ENCODE results near the gene ANKRD55. TPM values are rescaled to one million over a fixed set of nuclear protein-coding genes. Genes with fewer than 3 reads are reported as not detected.

Gene ANKRD55
- total RNA-seq, 1 donor from 2014 or later: not detected

- H3K36me3 Mint-ChIP-seq (ENCODE audit: insufficient read depth): no peaks in the 10 kb centered on the region
- no peak for TF ChIP-seq CTCF (IDR thresholded peaks at IDR 0.05; ENCODE audit: unreplicated experiment)
- H3K4me1 Mint-ChIP-seq (ENCODE audit: low read depth): no peaks in the 10 kb centered on the region
- no peak overlapping the region for H3K4me3 Mint-ChIP-seq (ENCODE audit: low read depth)
- DNase-seq (ENCODE audit: low spot score, unreplicated experiment): no peak
- H3K27ac Mint-ChIP-seq: no peak overlapping the region
- H3K27me3 Mint-ChIP-seq: no peaks in the 10 kb centered on the region
- H3K9me3 Mint-ChIP-seq (ENCODE audit: low read depth): peaks cover 9% of the 10 kb centered on the region
Observed at GRCh38 chr5:56101180-56101579, 131.9 kb downstream of the ANKRD55 start.

- H3K27me3 Mint-ChIP-seq: no peaks in the 10 kb centered on the region
- no peaks in the 10 kb centered on the region for H3K4me1 Mint-ChIP-seq (ENCODE audit: low read depth)
- H3K4me3 Mint-ChIP-seq (ENCODE audit: low read depth): no peak overlapping the region
- DNase-seq (ENCODE audit: low spot score, unreplicated experiment): no peak
- TF ChIP-seq CTCF (IDR thresholded peaks at IDR 0.05; ENCODE audit: unreplicated experiment): no peak
- H3K9me3 Mint-ChIP-seq (ENCODE audit: low read depth): peaks cover 9% of the 10 kb centered on the region
- H3K27ac Mint-ChIP-seq: no peak overlapping the region
- H3K36me3 Mint-ChIP-seq (ENCODE audit: insufficient read depth): no peaks in the 10 kb centered on the region
Observed at GRCh38 chr5:56100439-56101176, 132.5 kb downstream of the ANKRD55 start.

GRCh38 chr5:56099346-56099745, 133.8 kb downstream of the ANKRD55 start:
- H3K4me1 Mint-ChIP-seq (ENCODE audit: low read depth): no peaks in the 10 kb centered on the region
- no peaks in the 10 kb centered on the region for H3K27me3 Mint-ChIP-seq
- H3K9me3 Mint-ChIP-seq (ENCODE audit: low read depth): peaks cover 9% of the 10 kb centered on the region
- no peak overlapping the region for H3K27ac Mint-ChIP-seq
- no peak for TF ChIP-seq CTCF (IDR thresholded peaks at IDR 0.05; ENCODE audit: unreplicated experiment)
- no peaks in the 10 kb centered on the region for H3K36me3 Mint-ChIP-seq (ENCODE audit: insufficient read depth)
- no peak for DNase-seq (ENCODE audit: low spot score, unreplicated experiment)
- no peak overlapping the region for H3K4me3 Mint-ChIP-seq (ENCODE audit: low read depth)

- H3K4me3 Mint-ChIP-seq (ENCODE audit: low read depth): no peak overlapping the region
- H3K27ac Mint-ChIP-seq: no peak overlapping the region
- no peak for TF ChIP-seq CTCF (IDR thresholded peaks at IDR 0.05; ENCODE audit: unreplicated experiment)
- peaks cover 9% of the 10 kb centered on the region for H3K9me3 Mint-ChIP-seq (ENCODE audit: low read depth)
- H3K36me3 Mint-ChIP-seq (ENCODE audit: insufficient read depth): no peaks in the 10 kb centered on the region
- no peaks in the 10 kb centered on the region for H3K27me3 Mint-ChIP-seq
- H3K4me1 Mint-ChIP-seq (ENCODE audit: low read depth): no peaks in the 10 kb centered on the region
- no peak for DNase-seq (ENCODE audit: low spot score, unreplicated experiment)
Observed at GRCh38 chr5:56097055-56097454, 136.1 kb downstream of the ANKRD55 start.

GRCh38 chr5:56095579-56096102, 137.5 kb downstream of the ANKRD55 start:
- H3K4me3 Mint-ChIP-seq (ENCODE audit: low read depth): no peak overlapping the region
- H3K27me3 Mint-ChIP-seq: no peaks in the 10 kb centered on the region
- peaks cover under 1% of the 10 kb centered on the region for H3K9me3 Mint-ChIP-seq (ENCODE audit: low read depth)
- no peak for DNase-seq (ENCODE audit: low spot score, unreplicated experiment)
- no peak overlapping the region for H3K27ac Mint-ChIP-seq
- no peak for TF ChIP-seq CTCF (IDR thresholded peaks at IDR 0.05; ENCODE audit: unreplicated experiment)
- H3K4me1 Mint-ChIP-seq (ENCODE audit: low read depth): peaks cover 4% of the 10 kb centered on the region
- H3K36me3 Mint-ChIP-seq (ENCODE audit: insufficient read depth): no peaks in the 10 kb centered on the region

Measured in progenitor cell of endocrine pancreas (in vitro differentiated cells).